Breast epithelium (tissue), 4 donors: ENCODE data around the gene PANK1. TPM values are rescaled to one million over a fixed set of nuclear protein-coding genes. Genes with fewer than 3 reads are reported as not detected.

ENCODE experiments used
- DNase-seq, 2 donors: peaks; one replicate each; pipeline ENCODE4 v3.0.0-alpha.2; 2019; ENCODE audit warnings: low spot score in 2 of 2
- H3K27ac ChIP-seq, 2 donors: fragments of 200-600 bp; sonication (generic) in 1 of 2; one replicate each; pipeline ENCODE4 v1.5.1; 2016 to 2019; ENCODE audit warnings: mild to moderate bottlenecking in 1 of 2
- H3K27me3 ChIP-seq, 2 donors: fragments of 200-600 bp; sonication (generic) in 1 of 2; one replicate each; pipeline versions ENCODE4 v1.5.1 to v1.6.0; 2017 to 2019; ENCODE audit warnings: control low read depth in 1 of 2, mild to moderate bottlenecking in 1 of 2
- H3K36me3 ChIP-seq: fragments of 200-600 bp; one replicate; pipeline ENCODE4 v1.5.1; 2019
- H3K4me1 ChIP-seq, 2 donors: fragments of 200-600 bp; sonication (generic); one replicate each; pipeline ENCODE4 v1.5.1; 2016 to 2019; ENCODE audit warnings: control low read depth in 1 of 2
- H3K4me3 ChIP-seq, 3 donors: fragments of 200-600 bp; sonication (generic); 1 replicate in 2 of 3; 2 replicates in 1 of 3; pipeline ENCODE4 v1.5.1; 2016 to 2019; ENCODE audit warnings: mild to moderate bottlenecking in 3 of 3, moderate library complexity in 2 of 3
- H3K9me3 ChIP-seq, 2 donors: fragments of 200-600 bp; sonication (generic) in 1 of 2; one replicate each; pipeline ENCODE4 v1.5.1; 2016 to 2019; ENCODE audit warnings: control low read depth in 1 of 2
- POLR2A ChIP-seq: fragments of 450-650 bp; IDR thresholded peaks from one replicate; pipeline ENCODE4 v1.6.1; 2016; ENCODE audit warnings: antibody characterized with exemption, mild to moderate bottlenecking, moderate library complexity
- POLR2AphosphoS5 ChIP-seq, 3 donors: sonication (generic); formaldehyde crosslinking; IDR thresholded peaks; one replicate each; pipeline ENCODE4 v1.6.1; 2017; ENCODE audit warnings: antibody characterized with exemption in 3 of 3
- intact Hi-C: fragments of 100-400 bp; cut with DNase I; formaldehyde crosslinking; loops from one replicate; pipeline ENCODE4 v1.15.1; 2023; ENCODE audit warnings: low total_unique reads
- total RNA-seq, 3 donors: library from RNA; depleted of rRNA; stranded (reverse); fragments of >200 nt; gene quantifications; one replicate each; pipeline ENCODE4 v1.1.0, GENCODE V29; 2016
- TF ChIP-seq, protein P1 (sequence below), 3 donors: fragments of 450-650 bp; IDR thresholded peaks; one replicate each; pipeline ENCODE4 v1.5.1; 2016 to 2017; ENCODE audit warnings: antibody characterized with exemption in 3 of 3, mild to moderate bottlenecking in 3 of 3, moderate library complexity in 3 of 3

Gene PANK1
- total RNA-seq, 3 donors from 2014 or later: 2.9 to 6.4 (median 5.1) TPM

GRCh38 chr10:89580243-89580642 is 64.8 kb downstream of the PANK1 start:
- Histone ChIP-seq H3K36me3 (no peaks in the 10 kb centered on the region), H3K27me3 (no peaks in the 10 kb centered on the region), H3K27ac (no peak overlapping the region), H3K9me3 (no peaks in the 10 kb centered on the region), H3K4me3 (no peak overlapping the region), H3K4me1 (no peaks in the 10 kb centered on the region)
- no peak for TF ChIP-seq POLR2AphosphoS5 (IDR thresholded peaks at IDR 0.05)
- TF ChIP-seq, protein P1, sequence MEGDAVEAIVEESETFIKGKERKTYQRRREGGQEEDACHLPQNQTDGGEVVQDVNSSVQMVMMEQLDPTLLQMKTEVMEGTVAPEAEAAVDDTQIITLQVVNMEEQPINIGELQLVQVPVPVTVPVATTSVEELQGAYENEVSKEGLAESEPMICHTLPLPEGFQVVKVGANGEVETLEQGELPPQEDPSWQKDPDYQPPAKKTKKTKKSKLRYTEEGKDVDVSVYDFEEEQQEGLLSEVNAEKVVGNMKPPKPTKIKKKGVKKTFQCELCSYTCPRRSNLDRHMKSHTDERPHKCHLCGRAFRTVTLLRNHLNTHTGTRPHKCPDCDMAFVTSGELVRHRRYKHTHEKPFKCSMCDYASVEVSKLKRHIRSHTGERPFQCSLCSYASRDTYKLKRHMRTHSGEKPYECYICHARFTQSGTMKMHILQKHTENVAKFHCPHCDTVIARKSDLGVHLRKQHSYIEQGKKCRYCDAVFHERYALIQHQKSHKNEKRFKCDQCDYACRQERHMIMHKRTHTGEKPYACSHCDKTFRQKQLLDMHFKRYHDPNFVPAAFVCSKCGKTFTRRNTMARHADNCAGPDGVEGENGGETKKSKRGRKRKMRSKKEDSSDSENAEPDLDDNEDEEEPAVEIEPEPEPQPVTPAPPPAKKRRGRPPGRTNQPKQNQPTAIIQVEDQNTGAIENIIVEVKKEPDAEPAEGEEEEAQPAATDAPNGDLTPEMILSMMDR (IDR thresholded peaks at IDR 0.05): no peak
- no peak for TF ChIP-seq POLR2A
- intact Hi-C loops: no loop called here
- DNase-seq: no peak

DNA sequence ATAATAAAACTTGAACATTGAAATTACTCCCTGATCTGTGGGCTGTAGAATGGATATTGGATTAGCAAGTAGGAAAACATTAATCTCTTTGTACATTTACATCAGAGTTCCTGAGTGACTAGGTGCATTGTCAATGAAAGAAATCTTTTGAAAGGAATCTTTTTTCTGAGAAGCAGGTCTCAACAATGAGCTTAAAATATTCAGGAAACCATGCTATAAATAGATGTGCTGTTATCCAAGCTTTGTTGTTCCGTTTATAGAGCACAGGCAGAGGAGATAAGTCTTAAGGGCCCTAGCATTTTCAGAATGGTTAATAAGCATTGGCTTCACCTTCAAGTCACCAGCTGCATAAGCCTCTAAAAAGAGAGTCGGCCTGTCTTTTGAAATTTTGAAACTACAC is 68.3 kb downstream of the PANK1 start:
- TF ChIP-seq POLR2A (no peak), POLR2AphosphoS5 (IDR thresholded peaks at IDR 0.05) (no peak)
- TF ChIP-seq, protein P1 (IDR thresholded peaks at IDR 0.05): no peak
- intact Hi-C loops: no loop called here
- Histone ChIP-seq H3K27me3 (no peaks in the 10 kb centered on the region), H3K9me3 (no peaks in the 10 kb centered on the region), H3K4me1 (no peaks in the 10 kb centered on the region), H3K27ac (no peak overlapping the region), H3K4me3 (no peak overlapping the region), H3K36me3 (no peaks in the 10 kb centered on the region)
- no peak for DNase-seq

DNA sequence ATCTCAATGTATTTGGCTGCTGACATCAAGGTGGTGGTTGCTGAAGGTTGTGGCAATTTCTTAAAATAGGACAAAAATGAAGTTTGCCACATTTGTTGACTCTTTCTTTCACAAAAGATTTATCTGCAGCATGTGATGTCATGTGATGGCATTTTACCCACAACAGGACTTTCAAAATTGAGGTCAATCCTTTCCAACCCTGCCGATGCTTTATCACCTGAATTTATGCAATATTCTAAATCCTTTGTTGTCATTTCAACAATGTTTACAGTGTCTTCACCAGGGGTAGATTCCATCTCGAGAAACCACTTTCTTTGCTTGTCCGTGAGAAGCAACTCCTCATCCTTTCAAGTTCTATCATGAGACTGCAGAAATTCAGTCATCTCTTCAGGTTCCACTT is 69.0 kb downstream of the PANK1 start:
- intact Hi-C loops: no loop called here
- Histone ChIP-seq H3K27me3 (no peaks in the 10 kb centered on the region), H3K4me3 (no peak overlapping the region), H3K27ac (no peak overlapping the region), H3K9me3 (no peaks in the 10 kb centered on the region), H3K4me1 (no peaks in the 10 kb centered on the region), H3K36me3 (no peaks in the 10 kb centered on the region)
- no peak for DNase-seq
- TF ChIP-seq POLR2A (no peak), POLR2AphosphoS5 (IDR thresholded peaks at IDR 0.05) (no peak)
- TF ChIP-seq, protein P1 (IDR thresholded peaks at IDR 0.05): no peak

- Histone ChIP-seq H3K27me3 (no peaks in the 10 kb centered on the region), H3K27ac (no peak overlapping the region)
- TF ChIP-seq POLR2A (no peak), POLR2AphosphoS5 (IDR thresholded peaks at IDR 0.05) (no peak)
- TF ChIP-seq, protein P1 (IDR thresholded peaks at IDR 0.05): no peak
Observed at GRCh38 chr10:89575031-89575430, 70.0 kb downstream of the PANK1 start.

DNA sequence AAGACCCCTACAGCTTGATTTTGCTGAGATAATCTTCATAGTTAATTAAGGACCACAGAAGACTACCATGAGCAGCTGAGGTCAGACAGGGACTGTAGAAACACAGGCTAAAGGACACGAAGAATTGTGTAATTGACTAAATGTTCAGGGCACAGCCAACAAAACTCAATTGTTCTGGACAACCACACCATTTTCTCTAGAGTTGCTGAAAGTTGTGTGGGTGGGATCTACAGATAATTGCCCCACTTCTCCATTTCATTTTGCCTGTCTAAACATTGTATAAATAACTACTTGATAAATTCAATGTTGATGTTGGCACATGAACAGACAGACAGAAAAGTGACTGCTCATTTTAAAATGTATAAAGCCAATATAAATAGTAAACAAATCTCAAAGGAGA is 70.7 kb downstream of the PANK1 start:
- H3K27ac ChIP-seq: no peak overlapping the region
- no peaks in the 10 kb centered on the region for H3K9me3 ChIP-seq
- no peak for DNase-seq
- TF ChIP-seq, protein P1 (IDR thresholded peaks at IDR 0.05): no peak
- TF ChIP-seq POLR2AphosphoS5 (IDR thresholded peaks at IDR 0.05) (no peak), POLR2A (no peak)
- H3K36me3 ChIP-seq: no peaks in the 10 kb centered on the region
- intact Hi-C loops: no loop called here
- H3K4me3 ChIP-seq: no peak overlapping the region
- no peaks in the 10 kb centered on the region for H3K27me3 ChIP-seq
- H3K4me1 ChIP-seq: no peaks in the 10 kb centered on the region

More at GRCh38 chr10:89575031-89575430, 70.0 kb downstream of the PANK1 start:
- no peaks in the 10 kb centered on the region for H3K36me3 ChIP-seq
- no peak for DNase-seq
- no peak overlapping the region for H3K4me3 ChIP-seq
- H3K9me3 ChIP-seq: no peaks in the 10 kb centered on the region
- intact Hi-C loops: no loop called here
- H3K4me1 ChIP-seq: no peaks in the 10 kb centered on the region
